GM12864 (cell line): ENCODE measurements around the gene CHST11.

Experiments used
- DNase-seq: peaks from one replicate; pipeline ENCODE4 v3.0.0-alpha.2; 2011; ENCODE audit warnings: low read depth
- H3K4me3 ChIP-seq: 2 replicates; pipeline ENCODE4 v1.5.1; 2011; ENCODE audit warnings: mild to moderate bottlenecking, low read depth, low read length, control low read depth
- TF ChIP-seq, protein P1 (sequence below): IDR thresholded peaks from 2 replicates; pipeline ENCODE4 v1.5.1; 2011; ENCODE audit warnings: low read depth, mild to moderate bottlenecking, moderate library complexity, low read length, control low read depth, inconsistent platforms; ENCODE audit errors: missing control alignments

The CHST11 gene

DNA sequence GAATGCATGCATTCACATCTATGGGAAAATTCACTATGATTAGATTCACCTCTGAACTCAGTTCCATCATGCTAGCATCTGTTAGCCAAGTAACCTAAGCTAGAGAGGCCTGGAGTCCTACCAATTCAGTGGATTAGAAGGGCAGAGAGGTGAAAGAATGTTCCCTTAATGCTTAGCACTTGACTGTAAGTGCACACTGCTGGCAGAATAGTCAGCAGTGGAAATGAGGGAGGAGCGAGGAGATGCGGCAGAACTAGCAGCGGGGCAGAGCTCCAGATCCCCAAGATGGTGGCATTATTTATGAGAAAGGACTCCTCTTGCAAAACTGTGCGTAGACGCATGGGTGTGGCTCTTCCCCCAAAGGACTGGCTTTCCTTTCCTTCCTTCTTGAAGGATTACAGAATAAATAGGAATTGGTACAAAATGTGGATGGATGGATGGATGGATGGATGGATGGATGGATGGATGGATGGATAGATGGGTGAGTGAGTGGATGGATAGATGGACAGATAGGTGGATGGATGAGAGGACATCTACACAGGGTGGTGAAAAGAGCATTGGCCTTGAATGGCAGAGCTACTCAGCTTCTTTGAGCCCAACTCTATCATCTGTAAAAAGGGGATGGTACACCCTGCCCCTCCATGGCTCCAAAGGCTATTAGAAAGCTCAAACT lies 227.2 kb downstream of the CHST11 start:
- no peak overlapping the region for H3K4me3 ChIP-seq
- TF ChIP-seq, protein P1, sequence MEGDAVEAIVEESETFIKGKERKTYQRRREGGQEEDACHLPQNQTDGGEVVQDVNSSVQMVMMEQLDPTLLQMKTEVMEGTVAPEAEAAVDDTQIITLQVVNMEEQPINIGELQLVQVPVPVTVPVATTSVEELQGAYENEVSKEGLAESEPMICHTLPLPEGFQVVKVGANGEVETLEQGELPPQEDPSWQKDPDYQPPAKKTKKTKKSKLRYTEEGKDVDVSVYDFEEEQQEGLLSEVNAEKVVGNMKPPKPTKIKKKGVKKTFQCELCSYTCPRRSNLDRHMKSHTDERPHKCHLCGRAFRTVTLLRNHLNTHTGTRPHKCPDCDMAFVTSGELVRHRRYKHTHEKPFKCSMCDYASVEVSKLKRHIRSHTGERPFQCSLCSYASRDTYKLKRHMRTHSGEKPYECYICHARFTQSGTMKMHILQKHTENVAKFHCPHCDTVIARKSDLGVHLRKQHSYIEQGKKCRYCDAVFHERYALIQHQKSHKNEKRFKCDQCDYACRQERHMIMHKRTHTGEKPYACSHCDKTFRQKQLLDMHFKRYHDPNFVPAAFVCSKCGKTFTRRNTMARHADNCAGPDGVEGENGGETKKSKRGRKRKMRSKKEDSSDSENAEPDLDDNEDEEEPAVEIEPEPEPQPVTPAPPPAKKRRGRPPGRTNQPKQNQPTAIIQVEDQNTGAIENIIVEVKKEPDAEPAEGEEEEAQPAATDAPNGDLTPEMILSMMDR, result no peak
- no peak for DNase-seq

DNA sequence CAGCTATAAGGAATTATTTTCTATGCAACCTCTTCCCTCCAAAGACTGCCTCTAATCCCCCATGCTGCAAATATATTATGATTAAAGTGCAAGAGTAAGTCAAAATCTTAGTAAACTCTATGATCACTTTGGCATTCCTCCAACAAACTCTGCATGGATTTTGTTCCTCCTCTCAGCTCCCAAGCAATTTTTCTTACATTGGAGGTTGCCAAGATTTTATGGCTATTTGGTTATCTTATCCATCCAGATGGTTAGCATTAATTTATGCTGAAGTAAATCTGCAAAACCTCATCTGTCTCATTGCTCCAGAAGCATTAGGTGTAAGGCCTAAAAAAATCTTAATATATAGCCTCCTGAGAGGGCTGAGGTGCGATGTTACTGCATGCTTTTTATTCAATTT lies 228.1 kb downstream of the CHST11 start:
- TF ChIP-seq, protein P1, result no peak
- no peak for DNase-seq
- H3K4me3 ChIP-seq, result no peak overlapping the region

DNA sequence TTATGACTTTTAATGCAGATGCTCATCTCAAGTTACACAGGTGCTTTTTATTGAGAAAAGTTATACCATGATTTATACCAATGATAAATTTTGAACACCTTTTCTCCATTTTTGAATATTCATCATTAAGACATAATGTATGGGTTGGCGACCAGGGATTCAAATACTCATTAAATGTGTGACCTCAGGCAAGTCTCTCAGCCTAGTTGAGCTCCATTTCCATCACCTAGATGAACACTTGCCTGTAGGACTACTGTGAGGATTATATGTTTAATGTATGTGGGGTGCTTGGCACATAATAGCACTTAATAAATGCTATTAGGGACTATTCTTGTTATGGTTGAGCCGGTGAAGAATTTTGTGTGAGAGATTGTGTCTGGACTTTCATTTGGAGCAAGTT lies 228.6 kb downstream of the CHST11 start:
- no peak for DNase-seq
- no peak overlapping the region for H3K4me3 ChIP-seq
- TF ChIP-seq, protein P1, result no peak

DNA sequence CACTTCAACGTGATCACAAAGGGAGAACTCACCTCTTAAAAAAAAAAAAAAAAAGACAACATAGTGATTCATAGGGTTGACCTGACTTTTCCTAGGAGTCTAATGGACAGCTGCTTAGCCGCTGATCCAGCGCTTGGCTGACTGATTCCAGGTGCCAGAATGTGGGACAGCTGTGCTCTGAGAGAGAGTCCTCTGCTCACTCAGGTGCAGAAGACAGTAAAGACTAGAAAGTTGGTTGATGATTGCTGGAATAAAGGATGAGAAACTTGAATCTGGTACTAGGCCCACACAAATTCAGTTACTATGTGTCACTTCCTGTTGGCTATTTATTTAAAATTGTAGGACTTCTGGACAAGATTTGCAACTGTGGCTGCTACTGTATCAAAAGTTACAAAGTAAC lies 229.4 kb downstream of the CHST11 start:
- TF ChIP-seq, protein P1, result no peak
- DNase-seq, result no peak
- H3K4me3 ChIP-seq, result no peak overlapping the region

DNA sequence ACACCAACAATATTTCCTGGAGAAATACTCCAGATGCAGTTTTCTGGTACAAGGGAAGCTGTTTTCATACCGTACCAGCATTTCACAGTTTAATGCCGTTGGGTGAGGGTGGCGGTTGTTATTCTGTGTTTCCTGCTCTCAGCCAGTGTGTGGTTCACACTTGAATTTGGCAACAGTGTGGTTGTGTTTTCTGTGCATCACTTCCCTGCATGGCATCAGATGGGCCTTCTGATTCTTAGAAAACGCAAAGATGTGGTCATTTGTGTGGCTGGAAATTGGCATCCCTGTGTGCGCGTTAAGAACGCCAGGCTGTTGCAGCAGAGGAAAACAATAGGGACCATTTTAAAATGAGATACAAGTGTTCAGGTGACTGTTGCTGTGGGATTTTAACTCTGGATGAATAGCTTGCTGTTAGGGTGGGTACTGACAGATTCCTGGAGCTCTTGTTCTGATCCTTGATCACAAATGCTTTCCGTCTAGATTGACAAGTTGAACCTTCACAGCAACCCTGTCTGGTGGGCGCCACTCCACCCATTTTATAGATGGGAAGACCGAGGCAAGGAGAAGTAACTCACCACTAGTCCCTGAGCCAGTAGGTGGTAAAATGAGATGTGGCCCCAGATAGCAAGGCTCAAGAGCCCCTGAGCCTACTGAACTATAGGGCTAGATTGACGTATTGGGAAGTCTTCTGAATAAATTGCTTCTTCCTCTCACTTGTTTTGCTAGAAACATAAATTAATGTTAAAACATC lies 231.2 kb downstream of the CHST11 start:
- no peak for DNase-seq

DNA sequence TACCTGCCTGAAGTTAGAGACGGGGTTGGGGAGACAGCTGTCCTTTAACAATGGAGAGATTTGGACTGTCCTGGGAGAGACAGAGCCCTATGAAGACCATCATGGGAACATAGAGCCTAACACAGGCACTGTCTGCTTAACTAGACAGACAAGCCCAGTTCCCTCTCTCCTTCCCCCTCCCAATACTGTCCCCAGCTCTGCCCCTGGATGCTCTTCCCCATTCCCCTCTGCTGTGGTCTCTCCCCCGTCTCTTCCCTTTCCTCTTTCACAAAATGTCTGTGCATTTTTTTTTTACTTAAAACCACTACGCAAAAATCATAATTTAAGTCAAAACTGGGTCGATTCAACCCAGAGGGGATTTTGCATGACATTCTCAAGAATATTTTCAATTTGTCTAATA lies 232.9 kb downstream of the CHST11 start:
- TF ChIP-seq, protein P1, result no peak
- H3K4me3 ChIP-seq, result no peak overlapping the region
- no peak for DNase-seq

More for the DNA sequence above, 231.2 kb downstream of the CHST11 start:
- no peak overlapping the region for H3K4me3 ChIP-seq
- TF ChIP-seq, protein P1, result no peak
